Testis (tissue), 2 donors: ENCODE data around the gene MMP28.

ENCODE experiments used
- CTCF ChIP-seq, 3 experiments: fragments of 450-650 bp in 2 of 3; fragments of 200-600 bp in 1 of 3; sonication (generic) in 1 of 3; IDR thresholded peaks; one replicate each; pipeline ENCODE4 v1.5.1; 2016 to 2019; ENCODE audit warnings: antibody characterized with exemption in 3 of 3, mild to moderate bottlenecking in 2 of 3, moderate library complexity in 1 of 3
- POLR2A ChIP-seq: fragments of 450-650 bp; IDR thresholded peaks from one replicate; pipeline ENCODE4 v1.6.1; 2017; ENCODE audit warnings: antibody characterized with exemption, mild to moderate bottlenecking, moderate library complexity

- TF ChIP-seq POLR2A (no peak), CTCF (IDR thresholded peaks at IDR 0.05) (no peak)
These were observed 2.5 kb upstream of the MMP28 start for GRCh38 chr17:35797918-35798317.
